Stimulated activated naive B cell treated with anti-CD40 and anti-IgM and Interleukin-4, amounts not matched to agents 10 μg/mL and 1 μg/mL and 100 μg/mL, for 72 hours (primary cell): Measurements from ENCODE around the gene IGSF21.
"Not testable (repeated sequence)": the region's sequence is repeated elsewhere in the genome, so short reads cannot be mapped to it uniquely, and the experiment has no call there.

Experiments
- ATAC-seq, 2 donors: fragments of 150-1000 bp; cut with Tn5 transposase; replicated peaks; 2 replicates each; pipeline ENCODE4 v1.10.0; 2021; ENCODE audit warnings: moderate library complexity in 1 of 2
- DNase-seq: peaks from one replicate; pipeline ENCODE4 v3.0.0; 2021
- H3K27ac Mint-ChIP-seq: one replicate; pipeline ENCODE4 v1.8.0; 2022; ENCODE audit warnings: mild to moderate bottlenecking, mixed read lengths
- H3K27me3 Mint-ChIP-seq, 2 donors: one replicate each; pipeline ENCODE4 v1.8.0; 2022; ENCODE audit warnings: mixed read lengths in 2 of 2
- H3K36me3 Mint-ChIP-seq, 2 donors: one replicate each; pipeline ENCODE4 v1.8.0; 2022; ENCODE audit warnings: mixed read lengths in 2 of 2, mild to moderate bottlenecking in 1 of 2
- H3K4me1 Mint-ChIP-seq, 2 donors: one replicate each; pipeline ENCODE4 v1.8.0; 2022; ENCODE audit warnings: mixed read lengths in 2 of 2, mild to moderate bottlenecking in 1 of 2
- H3K4me3 Mint-ChIP-seq, 2 donors: one replicate each; pipeline ENCODE4 v1.8.0; 2022; ENCODE audit warnings: mild to moderate bottlenecking in 2 of 2, mixed read lengths in 2 of 2, moderate library complexity in 1 of 2
- H3K9me3 Mint-ChIP-seq, 2 donors: one replicate each; pipeline ENCODE4 v1.8.0; 2022; ENCODE audit warnings: mixed read lengths in 2 of 2, mild to moderate bottlenecking in 1 of 2

The IGSF21 gene

DNA sequence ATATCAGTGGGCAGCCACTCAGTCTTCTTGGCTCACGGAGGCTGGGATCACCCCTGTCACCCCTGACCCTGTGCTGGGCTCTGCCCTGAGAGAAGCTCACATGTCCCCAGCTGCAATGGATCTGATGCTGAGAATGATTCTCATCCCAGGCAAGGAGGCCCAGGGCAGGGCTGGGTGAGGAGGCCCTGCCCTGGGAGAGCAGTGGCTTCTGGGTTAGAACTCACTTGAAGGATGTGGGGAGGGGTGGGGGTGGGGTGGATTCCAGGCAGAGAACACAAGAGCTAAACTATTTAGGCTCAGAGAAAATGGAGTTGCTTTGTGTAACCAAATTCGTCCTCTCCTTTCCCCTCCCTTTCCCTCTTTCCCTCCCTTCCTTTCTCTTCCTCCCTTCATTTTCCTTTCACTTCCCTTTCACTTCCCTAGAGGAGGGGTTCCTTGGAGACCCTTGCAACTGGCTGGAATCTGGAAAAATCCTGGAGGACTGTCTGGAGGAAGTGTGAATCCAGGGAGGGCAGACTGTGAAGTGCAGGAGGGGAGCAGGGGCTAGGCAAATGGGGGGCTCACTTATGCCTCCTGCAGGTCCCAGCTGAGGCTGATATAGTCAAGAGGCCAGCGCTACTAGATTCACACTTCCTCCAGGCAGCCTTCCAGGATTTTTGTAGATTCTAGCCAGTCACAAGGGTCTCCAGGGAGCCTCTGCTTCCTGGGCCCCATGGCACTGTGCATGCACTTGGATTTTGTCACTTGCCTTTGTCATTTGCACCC is 47.0 kb downstream of the IGSF21 start:
- ATAC-seq, result no peak

GRCh38 chr1:18155881-18156385 is 48.3 kb downstream of the IGSF21 start:
- Mint-ChIP-seq H3K4me1 (peaks cover 0 to 7% of the 10 kb centered on the region in 2 donors), H3K4me3 (no peak overlapping the region), H3K36me3 (no peaks in the 10 kb centered on the region), H3K9me3 (peaks cover 3 to 4% of the 10 kb centered on the region in 2 donors), H3K27ac (no peak overlapping the region), H3K27me3 (peaks cover 9 to 15% of the 10 kb centered on the region in 2 donors)
- no peak for ATAC-seq
- DNase-seq, result no peak

More for the DNA sequence above, 47.0 kb downstream of the IGSF21 start:
- H3K9me3 Mint-ChIP-seq, result peaks cover 3 to 4% of the 10 kb centered on the region in 2 donors
- H3K36me3 Mint-ChIP-seq, result no peaks in the 10 kb centered on the region
- H3K4me1 Mint-ChIP-seq, result no peaks in the 10 kb centered on the region
- no peak for DNase-seq
- no peak overlapping the region for H3K27ac Mint-ChIP-seq
- no peak overlapping the region for H3K4me3 Mint-ChIP-seq
- H3K27me3 Mint-ChIP-seq, result peaks cover 9 to 15% of the 10 kb centered on the region in 2 donors

GRCh38 chr1:18157352-18157751 is 49.8 kb downstream of the IGSF21 start:
- Mint-ChIP-seq H3K9me3 (peaks cover 2 to 4% of the 10 kb centered on the region in 2 donors), H3K4me3 (no peak overlapping the region), H3K27ac (no peak overlapping the region), H3K36me3 (no peaks in the 10 kb centered on the region), H3K4me1 (peaks cover 0 to 7% of the 10 kb centered on the region in 2 donors), H3K27me3 (peaks cover 9 to 19% of the 10 kb centered on the region in 2 donors)
- DNase-seq, result no peak
- ATAC-seq, result no peak

DNA sequence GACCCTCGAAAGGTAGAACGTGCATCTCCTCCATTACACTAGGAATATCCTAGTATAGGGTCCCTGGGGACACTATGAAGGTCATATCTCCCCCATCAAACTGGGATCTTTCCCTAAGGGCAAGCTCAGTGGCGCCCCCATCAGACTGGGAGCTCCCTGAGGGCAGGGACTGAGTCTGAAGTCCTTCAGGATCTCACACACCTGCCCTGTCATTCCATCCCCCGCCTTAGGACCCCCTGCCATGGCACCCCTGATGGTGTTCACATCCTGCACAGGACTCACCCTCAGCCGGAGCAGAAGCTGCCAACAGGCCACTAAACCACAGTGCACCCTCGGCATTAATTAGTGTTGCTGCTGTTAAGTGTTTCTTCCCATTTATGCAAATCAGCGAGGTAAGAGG is 50.4 kb downstream of the IGSF21 start:
- Mint-ChIP-seq H3K9me3 (peaks cover 2 to 4% of the 10 kb centered on the region in 2 donors), H3K4me1 (peaks cover 0 to 7% of the 10 kb centered on the region in 2 donors)

DNA sequence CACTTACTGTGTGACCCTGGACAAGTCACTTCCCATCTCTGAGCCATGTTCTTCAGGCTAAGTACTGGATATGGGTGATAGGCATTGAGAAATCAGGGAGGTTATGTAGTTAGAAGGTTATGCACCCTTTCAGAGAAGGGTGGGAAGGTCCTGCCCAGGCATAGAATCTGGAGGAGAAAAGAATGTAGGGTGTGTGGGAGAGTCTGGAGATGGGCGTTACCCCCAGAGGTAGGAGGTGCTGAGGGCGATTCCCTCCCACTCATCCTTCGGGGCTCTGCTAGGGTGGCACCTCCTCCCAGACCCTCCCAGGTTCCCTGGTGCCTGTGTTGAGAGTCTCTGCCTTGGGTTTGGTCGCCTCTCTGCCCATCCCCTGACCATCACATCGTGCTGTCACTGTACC is 51.1 kb downstream of the IGSF21 start:
- Mint-ChIP-seq H3K9me3 (peaks cover 2 to 4% of the 10 kb centered on the region in 2 donors), H3K36me3 (no peaks in the 10 kb centered on the region), H3K4me3 (no peak overlapping the region), H3K27me3 (peaks cover 12 to 25% of the 10 kb centered on the region in 2 donors), H3K4me1 (peaks cover 0 to 7% of the 10 kb centered on the region in 2 donors), H3K27ac (no peak overlapping the region)
- ATAC-seq (no peak), DNase-seq (no peak)

More for the DNA sequence above, 50.4 kb downstream of the IGSF21 start:
- Mint-ChIP-seq H3K27me3 (peaks cover 9 to 22% of the 10 kb centered on the region in 2 donors), H3K36me3 (no peaks in the 10 kb centered on the region), H3K27ac (no peak overlapping the region), H3K4me3 (no peak overlapping the region)
- DNase-seq (no peak), ATAC-seq (no peak)

DNA sequence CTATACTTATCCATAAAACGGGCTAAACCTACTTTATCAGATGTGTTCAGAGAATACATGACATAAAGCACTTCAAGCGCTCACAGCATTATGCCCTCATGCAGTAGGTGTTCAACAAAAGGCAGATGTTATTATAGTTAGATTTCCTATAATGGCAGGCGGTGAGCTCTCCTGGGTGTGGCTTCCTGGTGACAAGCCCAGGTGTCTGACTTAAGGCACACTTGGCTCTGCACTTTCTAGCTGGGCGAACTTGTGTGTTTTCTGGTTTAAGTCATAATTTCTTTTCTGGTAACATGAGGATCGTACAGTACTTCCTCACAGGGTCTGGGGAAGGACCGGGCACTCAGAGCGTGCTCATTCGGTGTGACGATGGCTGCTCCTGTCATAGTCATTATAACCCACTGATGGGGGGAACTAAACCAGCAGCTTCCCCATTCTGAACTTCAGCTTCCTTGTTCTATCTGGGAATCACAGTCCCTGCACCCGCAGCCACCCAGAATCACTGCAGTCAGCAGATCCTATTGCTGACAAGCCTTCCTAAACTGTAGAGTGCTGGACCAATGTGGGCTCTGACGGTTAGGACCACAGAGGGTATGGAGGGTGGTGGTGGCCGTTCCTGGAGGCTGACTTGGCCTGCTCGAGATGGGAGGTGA is 52.8 kb downstream of the IGSF21 start:
- Mint-ChIP-seq H3K9me3 (peaks cover 2 to 4% of the 10 kb centered on the region in 2 donors), H3K36me3 (no peaks in the 10 kb centered on the region), H3K4me1 (peaks cover 0 to 7% of the 10 kb centered on the region in 2 donors), H3K27me3 (peaks cover 11 to 25% of the 10 kb centered on the region in 2 donors), H3K27ac (no peak overlapping the region), H3K4me3 (no peak overlapping the region)
- ATAC-seq, result no peak
- no peak for DNase-seq

- Mint-ChIP-seq H3K36me3 (no peaks in the 10 kb centered on the region), H3K27ac (no peak overlapping the region), H3K4me1 (peaks cover 0 to 7% of the 10 kb centered on the region in 2 donors), H3K9me3 (peaks cover 2 to 4% of the 10 kb centered on the region in 2 donors), H3K27me3 (peaks cover 6 to 22% of the 10 kb centered on the region in 2 donors), H3K4me3 (no peak overlapping the region)
- no peak for ATAC-seq
- DNase-seq, result no peak
These were observed 54.1 kb downstream of the IGSF21 start for GRCh38 chr1:18161690-18162089.

GRCh38 chr1:18165640-18166039 is 58.0 kb downstream of the IGSF21 start:
- H3K9me3 Mint-ChIP-seq, H3K36me3 Mint-ChIP-seq, DNase-seq, H3K4me3 Mint-ChIP-seq, H3K27ac Mint-ChIP-seq, ATAC-seq, H3K4me1 Mint-ChIP-seq: not testable (repeated sequence)
- peaks cover 14 to 15% of the 10 kb centered on the region in 2 donors for H3K27me3 Mint-ChIP-seq

DNA sequence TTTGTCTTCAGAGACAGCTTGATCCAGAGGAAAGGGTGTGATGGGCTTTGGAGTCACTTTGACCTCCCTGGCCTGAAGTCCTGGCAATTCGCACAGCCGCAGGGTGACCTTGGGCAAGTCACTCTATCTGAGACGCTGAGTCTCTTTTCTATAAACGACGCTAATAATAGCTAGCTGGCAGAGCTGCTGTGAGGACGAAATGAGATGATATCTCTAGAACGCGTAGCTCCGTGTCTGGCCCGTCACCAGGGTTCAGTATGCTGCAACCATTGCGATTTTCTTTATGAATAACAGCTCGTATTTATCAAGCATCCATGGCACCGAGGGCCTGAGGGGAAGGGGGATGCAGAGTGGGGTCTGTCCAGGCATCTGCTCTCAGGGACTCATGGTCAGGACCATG is 58.7 kb downstream of the IGSF21 start:
- Mint-ChIP-seq H3K9me3 (no peaks in the 10 kb centered on the region), H3K4me1 (no peaks in the 10 kb centered on the region), H3K27me3 (peaks cover 14 to 18% of the 10 kb centered on the region in 2 donors)

DNA sequence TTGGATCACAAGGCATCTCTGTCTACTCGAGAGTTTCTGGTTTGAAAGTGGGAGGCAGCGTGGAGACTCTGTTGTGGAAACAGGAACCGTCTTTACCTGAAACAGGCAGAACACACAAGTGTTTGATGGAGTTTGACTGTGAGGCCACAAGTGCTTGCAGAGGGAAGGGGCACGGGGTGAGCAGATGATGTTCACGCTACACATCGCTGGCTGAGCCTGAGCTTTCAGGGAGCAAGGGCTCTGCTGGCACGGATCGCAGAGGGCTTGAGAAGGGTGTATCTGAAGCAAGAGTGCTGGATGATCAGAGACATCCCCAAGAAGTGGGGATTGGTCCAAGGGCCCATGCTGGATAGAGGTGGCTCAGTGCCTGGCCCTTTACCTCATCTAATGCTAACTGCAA is 59.3 kb downstream of the IGSF21 start:
- Mint-ChIP-seq H3K36me3 (no peaks in the 10 kb centered on the region), H3K9me3 (no peaks in the 10 kb centered on the region), H3K4me1 (no peaks in the 10 kb centered on the region), H3K27ac (no peak overlapping the region), H3K27me3 (peaks cover 14 to 16% of the 10 kb centered on the region in 2 donors), H3K4me3 (no peak overlapping the region)
- ATAC-seq (no peak), DNase-seq (no peak)

More for the DNA sequence above, 58.7 kb downstream of the IGSF21 start:
- DNase-seq (no peak), ATAC-seq (no peak)
- Mint-ChIP-seq H3K27ac (no peak overlapping the region), H3K36me3 (no peaks in the 10 kb centered on the region), H3K4me3 (no peak overlapping the region)

DNA sequence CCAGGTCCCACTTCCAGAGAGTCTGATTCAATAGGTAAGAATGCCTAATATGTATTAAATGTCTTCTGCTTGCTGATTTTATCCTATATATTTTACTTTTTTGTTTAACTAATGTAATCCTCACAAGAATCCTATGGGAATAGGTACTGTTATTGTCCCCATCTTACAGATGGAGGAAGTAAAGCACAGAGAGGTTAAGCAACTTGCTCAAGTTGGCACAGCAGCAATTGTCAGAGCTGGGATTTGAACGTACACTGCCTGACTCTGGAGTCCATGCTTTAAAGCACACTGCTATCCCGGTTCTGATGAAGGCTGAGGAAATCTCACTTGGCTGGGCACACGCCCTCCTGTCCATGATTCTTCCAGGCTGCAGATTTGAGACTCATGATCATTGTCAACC is 62.8 kb downstream of the IGSF21 start:
- H3K27ac Mint-ChIP-seq, result no peak overlapping the region
- peaks cover 19 to 20% of the 10 kb centered on the region in 2 donors for H3K27me3 Mint-ChIP-seq
- ATAC-seq (no peak), DNase-seq (no peak)
- H3K4me3 Mint-ChIP-seq, result no peak overlapping the region
- H3K36me3 Mint-ChIP-seq, result no peaks in the 10 kb centered on the region
- no peaks in the 10 kb centered on the region for H3K4me1 Mint-ChIP-seq
- H3K9me3 Mint-ChIP-seq, result no peaks in the 10 kb centered on the region

GRCh38 chr1:18174037-18174436 is 66.4 kb downstream of the IGSF21 start:
- ATAC-seq, result no peak
- no peak for DNase-seq
- H3K4me1 Mint-ChIP-seq, result peaks cover 5 to 7% of the 10 kb centered on the region in 2 donors
- H3K4me3 Mint-ChIP-seq, result no peak overlapping the region
- no peaks in the 10 kb centered on the region for H3K9me3 Mint-ChIP-seq
- H3K27ac Mint-ChIP-seq, result no peak overlapping the region
- peaks cover 36 to 41% of the 10 kb centered on the region in 2 donors for H3K27me3 Mint-ChIP-seq
- H3K36me3 Mint-ChIP-seq, result no peaks in the 10 kb centered on the region

GRCh38 chr1:18175051-18175450 is 67.5 kb downstream of the IGSF21 start:
- Mint-ChIP-seq H3K27me3 (peaks cover 34 to 36% of the 10 kb centered on the region in 2 donors), H3K9me3 (no peaks in the 10 kb centered on the region), H3K4me3 (no peak overlapping the region), H3K27ac (no peak overlapping the region), H3K4me1 (peaks cover 5 to 7% of the 10 kb centered on the region in 2 donors), H3K36me3 (no peaks in the 10 kb centered on the region)
- ATAC-seq (no peak), DNase-seq (no peak)

DNA sequence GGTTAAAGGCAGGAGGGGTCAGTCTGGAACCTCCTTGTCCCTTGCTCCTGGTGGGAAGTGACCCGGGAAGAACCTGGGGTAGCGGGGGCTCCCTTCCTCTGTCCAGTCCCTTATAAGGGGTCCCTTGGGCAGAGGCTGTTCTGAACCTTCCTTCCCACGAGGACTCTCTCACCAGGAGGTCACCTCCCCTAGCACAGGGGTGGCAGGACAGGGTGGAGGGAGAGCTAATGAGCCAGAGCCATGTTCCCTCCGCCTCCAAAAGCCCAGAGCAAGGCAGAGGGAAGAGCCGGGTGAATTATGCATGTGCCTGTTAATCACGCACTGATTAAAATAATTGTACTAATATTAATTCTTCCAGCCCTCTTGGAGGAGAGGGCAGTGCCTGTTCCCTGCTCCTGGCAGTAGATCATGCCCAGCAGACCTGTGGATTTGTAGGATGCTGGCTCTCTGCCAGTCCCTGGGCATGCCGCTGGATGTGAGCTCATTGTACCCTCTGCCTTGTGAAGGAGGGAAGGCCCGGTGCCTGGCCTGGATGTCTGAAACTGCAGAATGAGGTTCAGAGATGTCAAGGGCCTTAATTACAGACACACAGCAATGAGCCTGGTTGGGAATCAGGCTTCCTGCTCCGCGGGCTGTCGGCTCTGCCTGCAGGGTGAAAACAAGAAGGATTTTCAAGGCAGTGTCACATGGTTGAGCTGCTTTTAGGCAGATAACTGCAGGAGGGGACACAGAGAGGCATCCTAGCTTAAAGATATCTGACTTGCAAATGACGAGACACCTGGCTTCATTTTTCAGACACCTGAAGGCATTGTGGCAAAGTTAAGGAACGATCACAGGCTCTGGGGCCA is 68.2 kb downstream of the IGSF21 start:
- Mint-ChIP-seq H3K9me3 (no peaks in the 10 kb centered on the region), H3K36me3 (no peaks in the 10 kb centered on the region), H3K4me3 (no peak overlapping the region), H3K27me3 (peaks cover 34 to 36% of the 10 kb centered on the region in 2 donors), H3K27ac (no peak overlapping the region), H3K4me1 (peaks cover 5 to 7% of the 10 kb centered on the region in 2 donors)
- no peak for ATAC-seq
- no peak for DNase-seq
